WTC11 (cell line): ENCODE data around the gene CNBP. TPM values are rescaled to one million over a fixed set of nuclear protein-coding genes. Genes with fewer than 3 reads are reported as not detected.
"Not testable (repeated sequence)": the region's sequence is repeated elsewhere in the genome, so short reads cannot be mapped to it uniquely, and the experiment has no call there.

Source experiments
- ATAC-seq: fragments of 200-7000 bp; cut with Tn5 transposase; 2 replicates; pipeline ENCODE4 v1.10.0; 2021; ENCODE audit warnings: mild to moderate bottlenecking, moderate library complexity
- CTCF ChIA-PET: fragments of 300-600 bp; sonication (Branson Sonifier 250); formaldehyde crosslinking; loops from one replicate; lab custom pipeline; 2021; ENCODE audit warnings: antibody characterized with exemption; lab: Charles Lee
- POLR2A ChIA-PET: fragments of 350-600 bp; sonication (Branson Sonifier 250); formaldehyde crosslinking; loops from one replicate; lab custom pipeline; 2021; ENCODE audit warnings: antibody characterized with exemption; lab: Charles Lee
- DNase-seq: peaks from one replicate; pipeline ENCODE4 v3.0.0; 2021; ENCODE audit warnings: low spot score
- H3K27ac Mint-ChIP-seq: 2 replicates; pipeline ENCODE4 v1.8.0; 2021; ENCODE audit warnings: mixed read lengths
- H3K27me3 Mint-ChIP-seq: 2 replicates; pipeline ENCODE4 v1.8.0; 2021; ENCODE audit warnings: low read depth, mild to moderate bottlenecking, moderate library complexity, mixed read lengths
- H3K36me3 Mint-ChIP-seq: 2 replicates; pipeline ENCODE4 v1.8.0; 2021; ENCODE audit warnings: mixed read lengths
- H3K4me1 Mint-ChIP-seq: 2 replicates; pipeline ENCODE4 v1.8.0; 2022; ENCODE audit warnings: mixed read lengths
- H3K4me3 Mint-ChIP-seq: 2 replicates; pipeline ENCODE4 v1.8.0; 2021; ENCODE audit warnings: mild to moderate bottlenecking, moderate library complexity, mixed read lengths
- H3K9me3 Mint-ChIP-seq: 2 replicates; pipeline ENCODE4 v1.8.0; 2021; ENCODE audit warnings: mixed read lengths
- ARID4B ChIP-seq: sonication (generic); formaldehyde crosslinking; IDR thresholded peaks from 2 replicates; pipeline ENCODE4 v1.8.0; 2023; ENCODE audit warnings: missing genetic modification reagents, mild to moderate bottlenecking, borderline replicate concordance
- CREM ChIP-seq: sonication (generic); formaldehyde crosslinking; IDR thresholded peaks from 2 replicates; pipeline ENCODE4 v1.8.1; 2022; ENCODE audit warnings: mild to moderate bottlenecking, missing genetic modification reagents, moderate library complexity
- E2F4 ChIP-seq: sonication (generic); formaldehyde crosslinking; IDR thresholded peaks from 2 replicates; pipeline ENCODE4 v1.8.1; 2022; ENCODE audit warnings: low read depth, mild to moderate bottlenecking, moderate library complexity, missing genetic modification reagents, borderline replicate concordance
- MLX ChIP-seq: sonication (generic); formaldehyde crosslinking; IDR thresholded peaks from 2 replicates; pipeline ENCODE4 v1.8.1; 2023; ENCODE audit warnings: mild to moderate bottlenecking, missing genetic modification reagents, moderate library complexity
- NFE2L1 ChIP-seq: sonication (generic); formaldehyde crosslinking; IDR thresholded peaks from 2 replicates; pipeline ENCODE4 v1.8.1; 2023; ENCODE audit warnings: missing genetic modification reagents
- SMAD3 ChIP-seq: sonication (generic); formaldehyde crosslinking; IDR thresholded peaks from 2 replicates; pipeline ENCODE4 v1.8.0; 2022; ENCODE audit warnings: missing genetic modification reagents, mild to moderate bottlenecking, borderline replicate concordance
- ZBTB21 ChIP-seq: sonication (generic); formaldehyde crosslinking; IDR thresholded peaks from 2 replicates; pipeline ENCODE4 v1.8.1; 2023; ENCODE audit warnings: mild to moderate bottlenecking, missing genetic modification reagents, borderline replicate concordance
- ZNF532 ChIP-seq: fragments of 250-450 bp; sonication (Bioruptor Pico); IDR thresholded peaks from 2 replicates; pipeline ENCODE4 v1.9.0; 2021; ENCODE audit warnings: mild to moderate bottlenecking, borderline replicate concordance
- total RNA-seq: library from RNA; stranded (reverse); gene quantifications from 3 replicates; pipeline ENCODE4 v1.2.3, GENCODE V29; 2021

CNBP gene
- total RNA-seq, 1 experiment from 2014 or later = 329 TPM

- no peak overlapping the region for H3K27ac Mint-ChIP-seq
- no peaks in the 10 kb centered on the region for H3K27me3 Mint-ChIP-seq
- CTCF ChIA-PET = interaction anchor here (1.8 kb wide), 1 partner anchor 79 kb away, joined by 7 read pairs; no protein-coding TSS in a partner anchor
- peaks cover 45% of the 10 kb centered on the region for H3K36me3 Mint-ChIP-seq
- no peak overlapping the region for H3K4me3 Mint-ChIP-seq
- ATAC-seq = no peak
- POLR2A ChIA-PET = interaction anchor here (1.6 kb wide), 1 partner anchor 148 kb away, joined by 3 read pairs; no protein-coding TSS in a partner anchor
- H3K4me1 Mint-ChIP-seq = peaks cover 7% of the 10 kb centered on the region
- no peak for DNase-seq
- no peaks in the 10 kb centered on the region for H3K9me3 Mint-ChIP-seq
- TF ChIP-seq ZBTB21 (CRISPR knock-in tag) (no peak), CREM (CRISPR knock-in tag) (0 out of 2 replicates have a peak, but pooled peaks have one; percentile 46)
Observed at GRCh38 chr3:129166579-129167332, 16.9 kb downstream of the CNBP start.

- not testable (repeated sequence) for H3K4me1 Mint-ChIP-seq, H3K27ac Mint-ChIP-seq, H3K4me3 Mint-ChIP-seq, H3K9me3 Mint-ChIP-seq, DNase-seq, ATAC-seq, H3K27me3 Mint-ChIP-seq
- ChIA-PET POLR2A (interaction anchor here (1.6 kb wide), 1 partner anchor 149 kb away, joined by 3 read pairs; no protein-coding TSS in a partner anchor), CTCF (interaction anchor here (1.1 to 1.8 kb wide), 2 partner anchors 80 to 119 kb away, joined by 3 to 7 read pairs; no protein-coding TSS in a partner anchor)
- peaks cover 34% of the 10 kb centered on the region for H3K36me3 Mint-ChIP-seq
Observed at GRCh38 chr3:129165594-129165993, 18.1 kb downstream of the CNBP start.

- H3K4me3 Mint-ChIP-seq = no peak overlapping the region
- TF ChIP-seq ZNF532 (CRISPR knock-in tag) = no peak
- no peak for TF ChIP-seq CREM (CRISPR knock-in tag)
- TF ChIP-seq E2F4 (CRISPR knock-in tag) = no peak
- TF ChIP-seq ARID4B (CRISPR knock-in tag) = no peak
- TF ChIP-seq SMAD3 (CRISPR knock-in tag) = no peak
- TF ChIP-seq NFE2L1 (CRISPR knock-in tag) = no peak
- no peak for TF ChIP-seq MLX (CRISPR knock-in tag)
- peaks cover 11% of the 10 kb centered on the region for H3K4me1 Mint-ChIP-seq
- ChIA-PET POLR2A (interaction anchor here (1.1 kb wide), 1 partner anchor 48 kb away, joined by 3 read pairs; no protein-coding TSS in a partner anchor), CTCF (interaction anchor here (1.1 to 3.2 kb wide), 2 partner anchors 118 to 194 kb away, joined by 3 to 37 read pairs; no protein-coding TSS in a partner anchor)
- H3K27ac Mint-ChIP-seq = peak overlapping the region; percentile 60; the same call in 1 of the 2 replicates
- H3K9me3 Mint-ChIP-seq = no peaks in the 10 kb centered on the region
- DNase-seq (no peak), ATAC-seq (no peak)
- H3K27me3 Mint-ChIP-seq = no peaks in the 10 kb centered on the region
- H3K36me3 Mint-ChIP-seq = peaks cover 23% of the 10 kb centered on the region
Observed at GRCh38 chr3:129164500-129164899, 19.2 kb downstream of the CNBP start.
